Colonic mucosa (tissue), 4 donors: ENCODE results near the gene CCM2L. TPM values are rescaled to one million over a fixed set of nuclear protein-coding genes. Genes with fewer than 3 reads are reported as not detected.
A peak's percentile ranks its signal among the peaks of the same experiment; 100 is the strongest.

Experiments used
- DNase-seq: peaks from one replicate; pipeline ENCODE4 v3.0.0-alpha.2; 2020
- H3K27ac ChIP-seq: fragments of 200-600 bp; one replicate; pipeline ENCODE4 v1.8.0; 2021
- H3K27me3 ChIP-seq: fragments of 200-600 bp; one replicate; pipeline ENCODE4 v1.8.0; 2021
- H3K36me3 ChIP-seq: fragments of 200-600 bp; one replicate; pipeline ENCODE4 v1.8.0; 2021
- H3K4me1 ChIP-seq: fragments of 200-600 bp; one replicate; pipeline ENCODE4 v1.8.0; 2021; ENCODE audit warnings: mild to moderate bottlenecking
- H3K4me3 ChIP-seq: fragments of 200-600 bp; one replicate; pipeline ENCODE4 v1.8.0; 2021
- H3K9ac ChIP-seq, 2 donors: one replicate each; pipeline ENCODE4 v1.7.0; 2013; ENCODE audit warnings: control low read depth in 2 of 2, low read depth in 2 of 2, low read length in 2 of 2
- H3K9me3 ChIP-seq: fragments of 200-600 bp; one replicate; pipeline ENCODE4 v1.8.0; 2021
- CTCF ChIP-seq: fragments of 200-600 bp; IDR thresholded peaks from one replicate; pipeline ENCODE4 v1.8.0; 2022; ENCODE audit warnings: antibody characterized with exemption, mild to moderate bottlenecking
- intact Hi-C: fragments of 100-400 bp; cut with DNase I; formaldehyde crosslinking; loops from one replicate; pipeline ENCODE4 v1.14.1; 2022
- total RNA-seq, 2 donors: library from RNA; stranded (reverse); fragmentation: NEBNext Ultra II Directional in 1 of 2; extraction: Animal tissue kit (Norgen Biotek cat#: 25700) in 1 of 2; gene quantifications; one replicate each; pipeline ENCODE4 v1.2.1, GENCODE V29; 2021
- donor health status: healthy.
- donor health status: DM: no; HTN: no; CAD: no.
- donor health status: DM: no; HTN: no; CAD: no.

The CCM2L gene
- total RNA-seq, 2 donors from 2014 or later, result 1.1 to 1.2 TPM

DNA sequence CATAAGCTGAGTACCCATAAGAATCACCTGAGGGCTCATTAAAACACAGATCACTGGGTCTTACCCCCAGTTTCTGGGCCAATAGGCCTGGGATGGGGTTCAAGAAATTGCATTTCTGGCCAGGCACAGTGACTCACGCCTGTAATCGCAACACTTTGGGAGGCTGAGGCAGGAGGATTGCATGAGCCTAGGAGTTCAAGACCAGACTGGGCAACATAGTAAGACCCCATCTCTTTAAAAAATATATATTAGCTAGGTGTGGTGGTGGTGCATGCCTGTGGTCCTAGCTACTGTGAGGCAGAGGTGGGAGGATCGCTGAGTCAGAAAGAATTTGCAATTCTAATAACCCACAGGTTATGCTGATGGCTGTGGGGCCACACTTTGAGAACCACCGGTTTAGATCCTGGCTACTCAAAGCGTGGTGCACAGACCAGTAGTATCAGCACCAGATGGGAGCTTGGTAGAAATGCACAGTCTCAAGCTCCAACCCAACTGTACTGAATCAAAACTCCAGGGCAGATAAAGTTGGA lies 2.0 kb downstream of the CCM2L start:
- Histone ChIP-seq H3K4me3 (no peak overlapping the region), H3K9ac (no peak overlapping the region), H3K27me3 (peaks cover 2% of the 10 kb centered on the region), H3K4me1 (no peaks in the 10 kb centered on the region), H3K9me3 (no peaks in the 10 kb centered on the region), H3K36me3 (no peaks in the 10 kb centered on the region), H3K27ac (no peak overlapping the region)
- DNase-seq, result no peak
- no peak for TF ChIP-seq CTCF
- intact Hi-C loops, result no loop called here

DNA sequence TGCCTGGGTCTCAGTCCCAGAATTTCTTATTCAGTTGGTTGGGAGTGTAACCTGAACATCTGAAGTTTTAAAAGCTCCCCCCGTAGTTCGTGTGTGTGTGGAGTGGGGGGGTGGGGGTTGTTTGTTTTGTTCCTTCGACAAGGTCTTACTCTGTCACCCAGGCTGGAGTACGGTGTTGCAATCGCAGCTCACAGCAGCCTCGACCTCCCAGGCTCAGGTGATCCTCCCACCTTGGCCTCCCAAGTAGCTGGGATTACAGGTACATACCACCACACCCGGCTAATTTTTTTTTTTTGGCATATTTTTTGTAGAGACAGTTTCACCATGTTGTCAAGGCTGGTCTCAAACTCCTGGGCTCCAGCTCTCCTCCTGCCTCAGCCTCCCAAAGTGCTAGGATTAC lies 3.1 kb downstream of the CCM2L start:
- TF ChIP-seq CTCF, result no peak
- Histone ChIP-seq H3K9me3 (no peaks in the 10 kb centered on the region), H3K27me3 (peaks cover 8% of the 10 kb centered on the region), H3K4me3 (no peak overlapping the region), H3K27ac (no peak overlapping the region), H3K4me1 (no peaks in the 10 kb centered on the region), H3K36me3 (no peaks in the 10 kb centered on the region), H3K9ac (no peak overlapping the region)
- intact Hi-C loops, result no loop called here
- no peak for DNase-seq

DNA sequence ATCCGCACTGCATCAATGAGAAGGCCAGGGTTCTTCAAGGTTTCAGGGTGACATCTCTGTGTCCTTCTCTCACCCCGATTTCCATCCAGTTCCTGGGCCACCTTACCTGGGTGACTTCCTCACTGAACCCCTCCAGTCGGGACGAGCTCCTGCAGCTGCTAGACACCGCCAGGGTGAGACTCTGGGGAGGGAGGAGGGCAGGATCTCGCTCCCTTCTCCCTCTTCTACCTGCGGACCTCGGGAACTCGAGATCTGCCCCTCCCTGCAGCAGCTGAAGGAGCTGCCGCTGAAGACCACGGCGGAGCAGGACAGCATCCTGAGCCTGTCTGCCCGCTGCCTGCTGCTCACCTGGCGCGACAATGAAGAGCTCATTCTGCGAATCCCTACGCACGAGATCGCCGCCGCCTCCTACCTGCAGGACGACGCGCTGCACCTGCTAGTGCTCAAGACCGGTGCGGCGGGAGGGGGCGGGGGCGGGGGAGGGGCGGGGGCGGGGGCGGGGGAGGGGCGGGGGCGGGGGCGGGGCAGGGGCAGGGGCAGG lies 7.5 kb downstream of the CCM2L start:
- no peak overlapping the region for H3K27ac ChIP-seq
- no peak overlapping the region for H3K4me3 ChIP-seq
- H3K36me3 ChIP-seq, result no peaks in the 10 kb centered on the region
- peak; percentile 63 for DNase-seq
- no peak overlapping the region for H3K9ac ChIP-seq
- no peaks in the 10 kb centered on the region for H3K9me3 ChIP-seq
- intact Hi-C loops, result no loop called here
- TF ChIP-seq CTCF, result no peak
- H3K4me1 ChIP-seq, result no peaks in the 10 kb centered on the region
- H3K27me3 ChIP-seq, result peaks cover 25% of the 10 kb centered on the region

GRCh38 chr20:32018269-32019155 lies 8.3 kb downstream of the CCM2L start:
- H3K9me3 ChIP-seq, result no peaks in the 10 kb centered on the region
- no peak overlapping the region for H3K9ac ChIP-seq
- H3K36me3 ChIP-seq, result no peaks in the 10 kb centered on the region
- intact Hi-C loops, result no loop called here
- TF ChIP-seq CTCF, result no peak
- H3K27ac ChIP-seq, result no peak overlapping the region
- H3K4me1 ChIP-seq, result no peaks in the 10 kb centered on the region
- peaks cover 25% of the 10 kb centered on the region for H3K27me3 ChIP-seq
- DNase-seq, result peak; percentile 85
- peak overlapping the region; percentile 52 for H3K4me3 ChIP-seq

DNA sequence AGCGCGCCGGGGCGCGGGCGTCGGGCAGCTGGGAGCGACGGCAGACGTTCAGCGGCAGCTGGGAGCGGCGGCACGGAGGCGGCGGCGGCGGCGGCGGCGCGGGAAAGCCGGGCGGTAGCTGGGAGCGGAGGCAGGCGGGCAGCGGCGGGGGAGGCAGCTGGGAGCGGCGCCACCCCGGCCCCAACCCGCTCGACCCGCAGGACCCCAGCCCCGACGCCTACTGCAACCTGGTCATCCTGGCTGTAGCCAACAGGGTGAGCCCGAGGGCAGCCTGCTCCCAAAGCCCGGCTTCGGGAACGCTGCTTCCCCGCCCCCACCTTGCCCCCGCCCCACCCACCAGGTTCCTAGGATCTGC lies 8.9 kb downstream of the CCM2L start:
- Histone ChIP-seq H3K9ac (no peak overlapping the region), H3K36me3 (no peaks in the 10 kb centered on the region), H3K9me3 (no peaks in the 10 kb centered on the region), H3K27ac (no peak overlapping the region), H3K4me3 (peak overlapping the region; percentile 7), H3K27me3 (peaks cover 25% of the 10 kb centered on the region), H3K4me1 (no peaks in the 10 kb centered on the region)
- intact Hi-C loops, result no loop called here
- TF ChIP-seq CTCF, result no peak
- no peak for DNase-seq
